CD14-positive monocyte (primary cell): Measurements from ENCODE around the gene PMS2. TPM values are rescaled to one million over a fixed set of nuclear protein-coding genes. Genes with fewer than 3 reads are reported as not detected.

ENCODE experiments used
- DNase-seq, 3 donors: peaks; one replicate each; pipeline ENCODE4 v3.0.0-alpha.2; 2011 to 2022
- H2AFZ ChIP-seq: 2 replicates; pipeline ENCODE4 v1.6.0; 2012; ENCODE audit warnings: mild to moderate bottlenecking, low read depth, low read length, inconsistent platforms; ENCODE audit not compliant: insufficient read depth, poor library complexity, severe bottlenecking
- H3K27ac ChIP-seq, 2 donors: 1 replicate in 1 of 2; 2 replicates in 1 of 2; pipeline ENCODE4 v1.5.1; 2012 to 2013; ENCODE audit warnings: low read length in 2 of 2, control low read depth in 1 of 2, inconsistent platforms in 1 of 2, low read depth in 1 of 2, mild to moderate bottlenecking in 1 of 2
- H3K27me3 ChIP-seq, 2 donors: one replicate each; pipeline versions ENCODE4 v1.6.0 to v1.6.1; 2011 to 2013; ENCODE audit warnings: low read length in 2 of 2; ENCODE audit not compliant: control insufficient read depth in 2 of 2, insufficient read depth in 2 of 2
- H3K36me3 ChIP-seq, 2 donors: replicated peaks in 1 of 2; 1 replicate in 1 of 2; 2 replicates in 1 of 2; pipeline versions ENCODE4 v1.5.1 to v1.6.1; 2012 to 2013; ENCODE audit warnings: low read length in 2 of 2, control low read depth in 1 of 2, inconsistent platforms in 1 of 2, mild to moderate bottlenecking in 1 of 2; ENCODE audit not compliant: insufficient read depth in 2 of 2, control insufficient read depth in 1 of 2
- H3K4me1 ChIP-seq, 2 donors: 1 replicate in 1 of 2; 2 replicates in 1 of 2; pipeline versions ENCODE4 v1.5.1 to v1.6.1; 2012 to 2013; ENCODE audit warnings: low read length in 2 of 2, control low read depth in 1 of 2, inconsistent platforms in 1 of 2, mild to moderate bottlenecking in 1 of 2, moderate library complexity in 1 of 2; ENCODE audit not compliant: insufficient read depth in 2 of 2, control insufficient read depth in 1 of 2
- H3K4me2 ChIP-seq: replicated peaks from 2 replicates; pipeline ENCODE3; 2012; ENCODE audit warnings: low read length, moderate library complexity, mild to moderate bottlenecking; ENCODE audit not compliant: poor library complexity, severe bottlenecking; ENCODE audit errors: extremely low read depth
- H3K4me3 ChIP-seq, 3 experiments: fragments of 200-600 bp in 1 of 3; sonication (generic) in 1 of 3; replicated peaks in 1 of 3; 1 replicate in 2 of 3; 2 replicates in 1 of 3; pipeline ENCODE4 v1.5.1; 2011 to 2013; ENCODE audit warnings: low read length in 3 of 3, mild to moderate bottlenecking in 3 of 3, control low read depth in 2 of 3, low read depth in 2 of 3, inconsistent platforms in 1 of 3, moderate library complexity in 1 of 3
- H3K79me2 ChIP-seq: 2 replicates; pipeline ENCODE4 v1.6.0; 2012; ENCODE audit warnings: mild to moderate bottlenecking, control low read depth, inconsistent platforms, low read length, moderate library complexity; ENCODE audit not compliant: insufficient read depth
- H3K9ac ChIP-seq: 2 replicates; pipeline ENCODE4 v1.6.0; 2017; ENCODE audit warnings: low read length, mild to moderate bottlenecking; ENCODE audit not compliant: insufficient read depth, poor library complexity, severe bottlenecking
- H3K9me3 ChIP-seq, 2 donors: replicated peaks in 1 of 2; 1 replicate in 1 of 2; 2 replicates in 1 of 2; pipeline versions ENCODE4 v1.5.1 to v1.6.1; 2012 to 2013; ENCODE audit warnings: low read length in 2 of 2, control low read depth in 1 of 2; ENCODE audit not compliant: control insufficient read depth in 1 of 2, insufficient read depth in 1 of 2
- H4K20me1 ChIP-seq: 2 replicates; pipeline ENCODE4 v1.6.0; 2012; ENCODE audit warnings: mild to moderate bottlenecking, low read length, control low read depth, moderate library complexity; ENCODE audit not compliant: insufficient read depth
- H3K27ac Mint-ChIP-seq, 7 donors: one replicate each; pipeline ENCODE4 v1.8.0; 2020; ENCODE audit warnings: mild to moderate bottlenecking in 7 of 7, mixed read lengths in 7 of 7, moderate library complexity in 6 of 7, inconsistent platforms in 2 of 7
- H3K27me3 Mint-ChIP-seq, 3 donors: one replicate each; pipeline ENCODE4 v1.8.0; 2021 to 2022; ENCODE audit warnings: low read depth in 3 of 3, mild to moderate bottlenecking in 3 of 3, mixed read lengths in 3 of 3, moderate library complexity in 3 of 3, inconsistent platforms in 1 of 3
- H3K36me3 Mint-ChIP-seq, 2 donors: one replicate each; pipeline ENCODE4 v1.8.0; 2020; ENCODE audit warnings: mixed read lengths in 2 of 2, inconsistent platforms in 1 of 2, mild to moderate bottlenecking in 1 of 2
- H3K4me1 Mint-ChIP-seq: one replicate; pipeline ENCODE4 v1.8.0; 2020; ENCODE audit warnings: mild to moderate bottlenecking, mixed read lengths
- H3K4me3 Mint-ChIP-seq, 2 donors: one replicate each; pipeline ENCODE4 v1.8.0; 2020; ENCODE audit warnings: mild to moderate bottlenecking in 2 of 2, mixed read lengths in 2 of 2, moderate library complexity in 1 of 2
- H3K9me3 Mint-ChIP-seq, 7 donors: one replicate each; pipeline ENCODE4 v1.8.0; 2020 to 2022; ENCODE audit warnings: mixed read lengths in 7 of 7, mild to moderate bottlenecking in 6 of 7, moderate library complexity in 6 of 7, inconsistent platforms in 2 of 7
- WGBS: methylation state at CpG from one replicate; pipeline ENCODE4 v1.1.5; 2013; ENCODE audit warnings: missing lambda C conversion rate; ENCODE audit not compliant: insufficient coverage; 5-methylcytosine and 5-hydroxymethylcytosine counted together
- intact Hi-C, 2 donors: fragments of 100-400 bp; cut with micrococcal nuclease; formaldehyde crosslinking; loops; one replicate each; pipeline versions ENCODE4 v1.15.0 to v1.15.1; 2023
- polyA plus RNA-seq, 3 donors: library from polyadenylated mRNA; depleted of rRNA in 1 of 3; unstranded in 2 of 3; stranded (reverse) in 1 of 3; fragments of 300-500 nt in 2 of 3; fragments of >200 nt in 1 of 3; fragmentation: Illumina TruSeq in 2 of 3; gene quantifications; 1 replicate in 2 of 3; 2 replicates in 1 of 3; pipeline ENCODE4 v1.2.3, GENCODE V29; 2012 to 2021
- TF ChIP-seq, protein P1 (sequence below): fragments of 200-600 bp; IDR thresholded peaks from one replicate; pipeline ENCODE4 v1.8.0; 2022; ENCODE audit warnings: antibody characterized with exemption, mild to moderate bottlenecking

PMS2 gene
- polyA plus RNA-seq, 3 donors: 3.8 to 5.1 (median 4.8) TPM

DNA sequence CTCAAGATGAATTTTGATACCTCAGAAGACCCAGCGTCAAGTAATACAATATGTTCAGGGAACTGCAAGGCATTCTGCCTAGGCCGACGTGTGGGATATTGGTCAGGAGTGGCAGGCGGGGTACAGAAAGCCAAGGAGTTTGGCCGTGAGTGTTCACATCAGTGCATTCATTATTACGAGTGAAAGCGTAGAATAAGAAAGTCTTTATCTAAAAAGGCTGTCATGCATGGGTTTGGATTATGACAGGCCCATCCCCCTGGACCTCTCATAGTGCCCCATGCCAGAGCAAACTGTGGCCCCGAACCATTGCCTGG, 7.8 kb upstream of the PMS2 start:
- H3K4me1 ChIP-seq: no peaks in the 10 kb centered on the region
- peaks cover 29% of the 10 kb centered on the region for H3K79me2 ChIP-seq
- H3K27me3 Mint-ChIP-seq: no peaks in the 10 kb centered on the region
- peaks cover 4% of the 10 kb centered on the region for H3K4me1 Mint-ChIP-seq
- H3K4me2 ChIP-seq: no peak overlapping the region
- peaks cover 64 to 76% of the 10 kb centered on the region in 2 donors for H3K36me3 Mint-ChIP-seq
- H3K27ac ChIP-seq: no peak overlapping the region
- TF ChIP-seq, protein P1, sequence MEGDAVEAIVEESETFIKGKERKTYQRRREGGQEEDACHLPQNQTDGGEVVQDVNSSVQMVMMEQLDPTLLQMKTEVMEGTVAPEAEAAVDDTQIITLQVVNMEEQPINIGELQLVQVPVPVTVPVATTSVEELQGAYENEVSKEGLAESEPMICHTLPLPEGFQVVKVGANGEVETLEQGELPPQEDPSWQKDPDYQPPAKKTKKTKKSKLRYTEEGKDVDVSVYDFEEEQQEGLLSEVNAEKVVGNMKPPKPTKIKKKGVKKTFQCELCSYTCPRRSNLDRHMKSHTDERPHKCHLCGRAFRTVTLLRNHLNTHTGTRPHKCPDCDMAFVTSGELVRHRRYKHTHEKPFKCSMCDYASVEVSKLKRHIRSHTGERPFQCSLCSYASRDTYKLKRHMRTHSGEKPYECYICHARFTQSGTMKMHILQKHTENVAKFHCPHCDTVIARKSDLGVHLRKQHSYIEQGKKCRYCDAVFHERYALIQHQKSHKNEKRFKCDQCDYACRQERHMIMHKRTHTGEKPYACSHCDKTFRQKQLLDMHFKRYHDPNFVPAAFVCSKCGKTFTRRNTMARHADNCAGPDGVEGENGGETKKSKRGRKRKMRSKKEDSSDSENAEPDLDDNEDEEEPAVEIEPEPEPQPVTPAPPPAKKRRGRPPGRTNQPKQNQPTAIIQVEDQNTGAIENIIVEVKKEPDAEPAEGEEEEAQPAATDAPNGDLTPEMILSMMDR: no peak
- no peaks in the 10 kb centered on the region for H3K9me3 ChIP-seq
- peaks cover 53 to 80% of the 10 kb centered on the region in 2 donors for H3K36me3 ChIP-seq
- H3K9me3 Mint-ChIP-seq: peaks cover 0 to 2% (median 0%) of the 10 kb centered on the region in 7 donors
- H2AFZ ChIP-seq: no peak overlapping the region
- WGBS: 97% methylated on average over 7 of the region's 8 CpGs
- no peak overlapping the region for H3K4me3 Mint-ChIP-seq
- H3K9ac ChIP-seq: no peak overlapping the region
- no peaks in the 10 kb centered on the region for H4K20me1 ChIP-seq
- DNase-seq: no peak
- intact Hi-C loops: no loop called here
- no peaks in the 10 kb centered on the region for H3K27me3 ChIP-seq
- peak overlapping the region in 3 of 7 donors; percentile 31 to 72 (median 68) for H3K27ac Mint-ChIP-seq
- H3K4me3 ChIP-seq: no peak overlapping the region

DNA sequence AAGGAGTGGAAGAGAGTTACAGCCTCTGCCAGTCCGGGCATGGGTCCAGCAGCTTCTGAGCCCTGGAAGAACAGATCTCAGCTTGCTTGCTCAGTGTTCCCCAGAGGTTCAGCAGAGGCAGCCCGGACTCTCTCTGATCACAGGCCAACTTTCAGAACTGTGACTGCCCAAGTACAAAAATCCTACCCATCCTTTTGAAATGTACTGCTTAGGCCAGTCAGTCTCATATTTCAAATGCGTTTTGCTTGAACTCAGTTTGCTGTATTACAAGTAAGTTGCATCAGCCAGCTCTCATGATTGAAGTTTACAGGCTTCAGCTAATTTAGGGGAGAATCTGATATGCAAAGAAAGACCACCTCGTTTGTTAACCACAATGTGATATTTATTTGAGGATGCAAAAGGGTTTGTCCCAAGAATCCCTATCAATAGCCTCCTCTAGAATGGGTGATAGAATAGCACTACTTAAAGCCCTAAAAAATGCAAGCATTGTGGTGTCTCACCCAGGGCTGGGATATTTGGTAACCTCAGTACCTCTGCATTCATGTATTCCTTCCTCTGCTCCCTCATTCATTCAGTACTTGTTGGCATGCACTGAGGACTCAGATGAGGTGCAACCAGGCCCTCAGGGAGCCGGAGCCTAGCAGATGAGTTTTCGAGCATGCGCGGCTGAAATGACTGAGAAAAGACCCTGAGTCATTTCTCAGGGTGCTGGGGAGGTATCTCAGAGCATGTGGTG, 7.2 kb upstream of the PMS2 start:
- Mint-ChIP-seq H3K27me3 (no peaks in the 10 kb centered on the region), H3K27ac (peak overlapping the region in 4 of 7 donors; percentile 31 to 72 (median 56)), H3K9me3 (peaks cover 0 to 2% (median 0%) of the 10 kb centered on the region in 7 donors), H3K4me3 (no peak overlapping the region), H3K36me3 (peaks cover 59 to 74% of the 10 kb centered on the region in 2 donors), H3K4me1 (peaks cover 4% of the 10 kb centered on the region)
- TF ChIP-seq, protein P1: no peak
- no peak for DNase-seq
- WGBS: 96% methylated on average over 4 of the region's 8 CpGs
- H3K4me2 ChIP-seq: no peak overlapping the region
- intact Hi-C loops: no loop called here
- no peaks in the 10 kb centered on the region for H4K20me1 ChIP-seq
- H3K27ac ChIP-seq: peak overlapping the region in 1 of 2 donors; percentile 59
- no peak overlapping the region for H2AFZ ChIP-seq
- H3K79me2 ChIP-seq: peaks cover 29% of the 10 kb centered on the region
- H3K9ac ChIP-seq: no peak overlapping the region
- H3K4me3 ChIP-seq: no peak overlapping the region
- no peaks in the 10 kb centered on the region for H3K27me3 ChIP-seq
- H3K36me3 ChIP-seq: peaks cover 50 to 77% of the 10 kb centered on the region in 2 donors
- H3K9me3 ChIP-seq: no peaks in the 10 kb centered on the region
- no peaks in the 10 kb centered on the region for H3K4me1 ChIP-seq
